PFSK-1 (cell line): ENCODE data around the gene BRD7.

Experiments
- FOXP2 ChIP-seq: optimal IDR thresholded peaks from 2 replicates; pipeline ENCODE3; 2011; ENCODE audit warnings: borderline replicate concordance, control low read depth, inconsistent platforms; ENCODE audit not compliant: insufficient read depth; ENCODE audit errors: extremely low read length, extremely low read depth
- POLR2AphosphoS5 ChIP-seq: IDR thresholded peaks from 2 replicates; pipeline ENCODE4 v1.6.1; 2012; ENCODE audit warnings: low read depth, mild to moderate bottlenecking, control low read depth, low read length, moderate library complexity
- SIN3A ChIP-seq: IDR thresholded peaks from 2 replicates; pipeline ENCODE4 v1.6.1; 2012; ENCODE audit warnings: mild to moderate bottlenecking, low read length, moderate library complexity, borderline replicate concordance; ENCODE audit not compliant: insufficient read depth
- TAF1 ChIP-seq: IDR thresholded peaks from 2 replicates; pipeline ENCODE4 v1.6.1; 2012; ENCODE audit warnings: low read length, control low read depth, borderline replicate concordance; ENCODE audit not compliant: insufficient read depth
- TF ChIP-seq, protein P1 (sequence below), 2 experiments: IDR thresholded peaks; 2 replicates each; pipeline versions ENCODE4 v1.6.1 to v1.8.0; 2011 to 2012; ENCODE audit warnings: low read depth in 2 of 2, low read length in 2 of 2, control low read depth in 1 of 2, inconsistent platforms in 1 of 2, mild to moderate bottlenecking in 1 of 2, moderate library complexity in 1 of 2; ENCODE audit not compliant: insufficient read depth in 1 of 2

Gene BRD7

GRCh38 chr16:50288920-50289319 is 79.9 kb downstream of the BRD7 start:
- TF ChIP-seq TAF1, result no peak
- TF ChIP-seq, protein P1, sequence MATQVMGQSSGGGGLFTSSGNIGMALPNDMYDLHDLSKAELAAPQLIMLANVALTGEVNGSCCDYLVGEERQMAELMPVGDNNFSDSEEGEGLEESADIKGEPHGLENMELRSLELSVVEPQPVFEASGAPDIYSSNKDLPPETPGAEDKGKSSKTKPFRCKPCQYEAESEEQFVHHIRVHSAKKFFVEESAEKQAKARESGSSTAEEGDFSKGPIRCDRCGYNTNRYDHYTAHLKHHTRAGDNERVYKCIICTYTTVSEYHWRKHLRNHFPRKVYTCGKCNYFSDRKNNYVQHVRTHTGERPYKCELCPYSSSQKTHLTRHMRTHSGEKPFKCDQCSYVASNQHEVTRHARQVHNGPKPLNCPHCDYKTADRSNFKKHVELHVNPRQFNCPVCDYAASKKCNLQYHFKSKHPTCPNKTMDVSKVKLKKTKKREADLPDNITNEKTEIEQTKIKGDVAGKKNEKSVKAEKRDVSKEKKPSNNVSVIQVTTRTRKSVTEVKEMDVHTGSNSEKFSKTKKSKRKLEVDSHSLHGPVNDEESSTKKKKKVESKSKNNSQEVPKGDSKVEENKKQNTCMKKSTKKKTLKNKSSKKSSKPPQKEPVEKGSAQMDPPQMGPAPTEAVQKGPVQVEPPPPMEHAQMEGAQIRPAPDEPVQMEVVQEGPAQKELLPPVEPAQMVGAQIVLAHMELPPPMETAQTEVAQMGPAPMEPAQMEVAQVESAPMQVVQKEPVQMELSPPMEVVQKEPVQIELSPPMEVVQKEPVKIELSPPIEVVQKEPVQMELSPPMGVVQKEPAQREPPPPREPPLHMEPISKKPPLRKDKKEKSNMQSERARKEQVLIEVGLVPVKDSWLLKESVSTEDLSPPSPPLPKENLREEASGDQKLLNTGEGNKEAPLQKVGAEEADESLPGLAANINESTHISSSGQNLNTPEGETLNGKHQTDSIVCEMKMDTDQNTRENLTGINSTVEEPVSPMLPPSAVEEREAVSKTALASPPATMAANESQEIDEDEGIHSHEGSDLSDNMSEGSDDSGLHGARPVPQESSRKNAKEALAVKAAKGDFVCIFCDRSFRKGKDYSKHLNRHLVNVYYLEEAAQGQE (IDR thresholded peaks at IDR 0.05; ENCODE audit: insufficient read depth in 1 of 2, low read depth in 2 of 2, low read length in 2 of 2), result no peak
- TF ChIP-seq POLR2AphosphoS5, result no peak
- TF ChIP-seq SIN3A, result no peak
- no peak for TF ChIP-seq FOXP2

DNA sequence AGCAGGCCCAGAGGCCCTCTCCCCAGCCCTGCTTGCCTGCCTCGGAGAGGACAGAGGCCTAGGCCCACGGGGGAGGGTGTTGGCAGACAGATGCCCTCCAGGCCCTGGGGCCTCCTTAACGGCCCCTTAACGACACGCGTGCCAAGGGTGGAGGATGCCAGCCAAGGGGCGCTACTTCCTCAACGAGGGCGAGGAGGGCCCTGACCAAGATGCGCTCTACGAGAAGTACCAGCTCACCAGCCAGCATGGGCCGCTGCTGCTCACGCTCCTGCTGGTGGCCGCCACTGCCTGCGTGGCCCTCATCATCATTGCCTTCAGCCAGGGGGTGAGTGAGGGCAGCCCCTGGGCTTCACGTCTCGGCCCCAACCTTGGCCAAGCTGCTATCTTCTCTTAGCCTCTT is 80.8 kb downstream of the BRD7 start:
- TF ChIP-seq TAF1, result no peak
- no peak for TF ChIP-seq POLR2AphosphoS5
- TF ChIP-seq, protein P1 (IDR thresholded peaks at IDR 0.05; ENCODE audit: insufficient read depth in 1 of 2, low read depth in 2 of 2, low read length in 2 of 2), result no peak
- TF ChIP-seq FOXP2, result no peak
- no peak for TF ChIP-seq SIN3A

DNA sequence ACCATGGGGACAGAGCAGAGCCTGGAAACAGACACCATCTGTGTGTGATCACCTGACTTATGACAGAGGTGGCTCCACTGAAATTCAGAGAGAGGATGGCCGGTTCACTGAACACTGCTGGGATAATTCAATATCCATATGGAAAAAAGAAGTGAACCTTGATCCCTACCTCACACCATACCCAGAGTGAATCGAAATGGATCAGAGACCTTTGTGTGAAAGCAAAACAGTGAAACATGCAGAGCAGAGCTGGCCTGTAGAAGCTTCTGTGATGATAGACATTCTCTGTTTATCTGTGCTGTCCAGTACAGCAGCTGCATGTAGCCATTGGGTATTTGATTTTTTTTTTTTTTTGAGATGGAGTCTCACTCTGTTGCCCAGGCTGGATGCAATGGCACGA is 82.1 kb downstream of the BRD7 start:
- no peak for TF ChIP-seq TAF1
- TF ChIP-seq SIN3A, result no peak
- TF ChIP-seq POLR2AphosphoS5, result no peak
- TF ChIP-seq, protein P1 (IDR thresholded peaks at IDR 0.05; ENCODE audit: insufficient read depth in 1 of 2, low read depth in 2 of 2, low read length in 2 of 2), result no peak
- TF ChIP-seq FOXP2, result no peak

DNA sequence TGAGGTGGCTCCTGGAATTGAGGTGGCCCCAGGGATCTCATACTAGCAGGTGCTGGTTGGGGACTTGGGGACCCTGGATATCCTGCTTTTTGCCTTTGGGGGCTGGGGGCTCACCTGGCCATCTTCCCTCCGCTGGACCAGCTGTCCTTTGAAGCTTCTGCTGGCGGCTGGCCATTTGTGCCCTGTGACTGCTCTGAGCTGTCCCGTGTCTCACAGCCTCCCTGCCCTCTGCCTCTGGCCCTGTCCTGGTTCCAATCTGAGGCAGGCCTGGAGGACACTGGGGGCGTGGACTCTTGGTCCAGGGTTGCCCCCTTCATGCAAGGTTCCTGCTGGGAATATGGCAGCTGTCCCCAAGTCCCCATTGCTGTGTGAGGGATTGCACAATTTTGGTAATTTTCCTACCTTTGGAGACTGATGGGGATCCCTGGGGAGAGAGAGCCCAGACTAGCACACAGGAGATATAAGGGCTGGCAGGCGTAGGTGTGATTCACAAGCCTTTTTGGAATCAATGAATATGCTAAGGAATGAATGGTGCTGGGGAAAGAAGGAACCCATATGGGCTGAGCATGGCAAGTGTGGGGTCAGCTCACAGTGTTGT is 83.3 kb downstream of the BRD7 start:
- TF ChIP-seq POLR2AphosphoS5 (no peak), SIN3A (no peak), TAF1 (no peak), FOXP2 (no peak)
- TF ChIP-seq, protein P1 (IDR thresholded peaks at IDR 0.05; ENCODE audit: insufficient read depth in 1 of 2, low read depth in 2 of 2, low read length in 2 of 2), result no peak
